Caco-2 (cell line): ENCODE data around the gene ADAMTS4. TPM values are rescaled to one million over a fixed set of nuclear protein-coding genes. Genes with fewer than 3 reads are reported as not detected.

Experiments
- BruUV-seq: library from RNA; stranded (reverse); fragments of 400-500 nt; replicated peaks from 2 replicates; lab custom pipeline; 2021; lab: Mats Ljungman, UMichigan
- CTCF ChIA-PET: fragments of 300-600 bp; sonication (Branson Sonifier 250); formaldehyde crosslinking; loops from one replicate; lab custom pipeline; 2022; ENCODE audit warnings: antibody characterized with exemption; lab: Charles Lee
- POLR2A ChIA-PET: fragments of 300-600 bp; sonication (Branson Sonifier 250); formaldehyde crosslinking; loops from one replicate; lab custom pipeline; 2022; ENCODE audit warnings: antibody characterized with exemption; lab: Charles Lee
- DNase-seq, 2 experiments: peaks; one replicate each; pipeline versions ENCODE4 v3.0.0 to v3.0.0-alpha.2; 2020 to 2022
- H3K27me3 ChIP-seq: replicated peaks from 2 replicates; pipeline ENCODE4 v1.6.0; 2011; ENCODE audit warnings: low read length; ENCODE audit not compliant: control insufficient read depth, insufficient read depth
- H3K36me3 ChIP-seq: 2 replicates; pipeline ENCODE4 v1.5.1; 2011; ENCODE audit warnings: low read length; ENCODE audit not compliant: control insufficient read depth, insufficient read depth
- H3K4me1 ChIP-seq: fragments of 250-450 bp; sonication (Bioruptor Pico); 2 replicates; pipeline ENCODE4 v1.5.1; 2020; ENCODE audit warnings: mild to moderate bottlenecking
- H3K4me3 ChIP-seq: 2 replicates; pipeline ENCODE4 v1.5.1; 2011; ENCODE audit warnings: low read depth, mild to moderate bottlenecking, control low read depth, low read length
- H3K9me3 ChIP-seq: fragments of 250-450 bp; sonication (Bioruptor Pico); 2 replicates; pipeline ENCODE4 v1.5.1; 2020; ENCODE audit warnings: mild to moderate bottlenecking, moderate library complexity
- H3K27ac Mint-ChIP-seq: one replicate; pipeline ENCODE4 v1.8.0; 2022; ENCODE audit warnings: mixed read lengths; ENCODE audit not compliant: unreplicated experiment
- H3K27me3 Mint-ChIP-seq: one replicate; pipeline ENCODE4 v1.8.0; 2022; ENCODE audit warnings: mixed read lengths; ENCODE audit not compliant: insufficient read depth, unreplicated experiment
- H3K36me3 Mint-ChIP-seq: one replicate; pipeline ENCODE4 v1.8.0; 2022; ENCODE audit warnings: mild to moderate bottlenecking, mixed read lengths; ENCODE audit not compliant: insufficient read depth, unreplicated experiment
- H3K4me1 Mint-ChIP-seq: one replicate; pipeline ENCODE4 v1.8.0; 2022; ENCODE audit warnings: low read depth, mixed read lengths; ENCODE audit not compliant: unreplicated experiment
- H3K4me3 Mint-ChIP-seq: one replicate; pipeline ENCODE4 v1.8.0; 2022; ENCODE audit warnings: mild to moderate bottlenecking, moderate library complexity, mixed read lengths; ENCODE audit not compliant: unreplicated experiment
- H3K9me3 Mint-ChIP-seq: one replicate; pipeline ENCODE4 v1.8.0; 2022; ENCODE audit warnings: mixed read lengths; ENCODE audit not compliant: unreplicated experiment
- CTCF ChIP-seq, 2 experiments: fragments of 200-600 bp in 1 of 2; IDR thresholded peaks; 1 replicate in 1 of 2; 2 replicates in 1 of 2; pipeline versions ENCODE4 v1.5.1 to v1.8.0; 2011 to 2022; ENCODE audit warnings: antibody characterized with exemption in 1 of 2, control low read depth in 1 of 2, inconsistent platforms in 1 of 2, low read depth in 1 of 2, low read length in 1 of 2, mild to moderate bottlenecking in 1 of 2, moderate library complexity in 1 of 2; ENCODE audit not compliant: insufficient read depth in 1 of 2, severe bottlenecking in 1 of 2, unreplicated experiment in 1 of 2
- intact Hi-C: fragments of 100-400 bp; cut with micrococcal nuclease; formaldehyde crosslinking; loops from one replicate; pipeline ENCODE4 v1.10.0; 2022; ENCODE audit not compliant: unreplicated experiment
- total RNA-seq: library from RNA; stranded (reverse); gene quantifications from 2 replicates; pipeline ENCODE4 v1.2.3, GENCODE V29; 2022

ADAMTS4 gene
- total RNA-seq, 1 experiment from 2014 or later, result 0.32 TPM

GRCh38 chr1:161175771-161176453 is 22.9 kb downstream of the ADAMTS4 start:
- H3K4me1 ChIP-seq, result peaks cover 4% of the 10 kb centered on the region
- CTCF ChIA-PET, result interaction anchor here (1.4 kb wide), 1 partner anchor 10 kb away, joined by 22 read pairs; the partner anchor contains the start of gene PPOX
- H3K27me3 ChIP-seq, result no peaks in the 10 kb centered on the region
- peaks cover 43% of the 10 kb centered on the region for H3K36me3 Mint-ChIP-seq
- intact Hi-C loops, result loop anchor here (5.0 kb wide), 1 partner anchor 59 kb away; the partner anchor contains the start of genes NIT1 and PFDN2
- H3K36me3 ChIP-seq, result peaks cover 6% of the 10 kb centered on the region
- no TSS peak for BruUV-seq
- no peaks in the 10 kb centered on the region for H3K27me3 Mint-ChIP-seq
- no peak for TF ChIP-seq CTCF (IDR thresholded peaks at IDR 0.05; ENCODE audit: insufficient read depth in 1 of 2, low read depth in 1 of 2, low read length in 1 of 2, severe bottlenecking in 1 of 2, unreplicated experiment in 1 of 2)
- peak overlapping the region; percentile 85 for H3K4me3 Mint-ChIP-seq
- POLR2A ChIA-PET, result interaction anchor here (2.4 kb wide), 1 partner anchor 10 kb away, joined by 25 read pairs; the partner anchor contains the start of gene PPOX
- no peaks in the 10 kb centered on the region for H3K9me3 ChIP-seq
- H3K9me3 Mint-ChIP-seq, result no peaks in the 10 kb centered on the region
- DNase-seq, result no peak
- H3K4me3 ChIP-seq, result no peak overlapping the region
- peaks cover 14% of the 10 kb centered on the region for H3K4me1 Mint-ChIP-seq
- H3K27ac Mint-ChIP-seq, result peak overlapping the region; percentile 96

GRCh38 chr1:161174911-161175310 is 23.9 kb downstream of the ADAMTS4 start:
- Histone ChIP-seq H3K9me3 (no peaks in the 10 kb centered on the region), H3K36me3 (peaks cover 6% of the 10 kb centered on the region), H3K27me3 (no peaks in the 10 kb centered on the region), H3K4me1 (peaks cover 4% of the 10 kb centered on the region), H3K4me3 (no peak overlapping the region)
- no peak overlapping the region for H3K27ac Mint-ChIP-seq
- TF ChIP-seq CTCF (IDR thresholded peaks at IDR 0.05; ENCODE audit: insufficient read depth in 1 of 2, low read depth in 1 of 2, low read length in 1 of 2, severe bottlenecking in 1 of 2, unreplicated experiment in 1 of 2), result no peak
- peaks cover 47% of the 10 kb centered on the region for H3K36me3 Mint-ChIP-seq
- H3K9me3 Mint-ChIP-seq, result no peaks in the 10 kb centered on the region
- DNase-seq, result no peak
- CTCF ChIA-PET, result no interaction called here
- no peaks in the 10 kb centered on the region for H3K27me3 Mint-ChIP-seq
- POLR2A ChIA-PET, result no interaction called here
- no peak overlapping the region for H3K4me3 Mint-ChIP-seq
- intact Hi-C loops, result loop anchor here (5.0 kb wide), 1 partner anchor 58 kb away; the partner anchor contains the start of genes NIT1 and PFDN2
- BruUV-seq, result no TSS peak
- peaks cover 14% of the 10 kb centered on the region for H3K4me1 Mint-ChIP-seq

- DNase-seq, result no peak
- Mint-ChIP-seq H3K27me3 (no peaks in the 10 kb centered on the region), H3K9me3 (no peaks in the 10 kb centered on the region), H3K27ac (no peak overlapping the region), H3K36me3 (peaks cover 52% of the 10 kb centered on the region), H3K4me3 (no peak overlapping the region), H3K4me1 (peaks cover 14% of the 10 kb centered on the region)
- peaks cover 4% of the 10 kb centered on the region for H3K4me1 ChIP-seq
- no TSS peak for BruUV-seq
- peaks cover 6% of the 10 kb centered on the region for H3K36me3 ChIP-seq
- intact Hi-C loops, result no loop called here
- no peak overlapping the region for H3K4me3 ChIP-seq
- ChIA-PET POLR2A (no interaction called here), CTCF (no interaction called here)
- H3K27me3 ChIP-seq, result no peaks in the 10 kb centered on the region
- no peak for TF ChIP-seq CTCF (IDR thresholded peaks at IDR 0.05; ENCODE audit: insufficient read depth in 1 of 2, low read depth in 1 of 2, low read length in 1 of 2, severe bottlenecking in 1 of 2, unreplicated experiment in 1 of 2)
- no peaks in the 10 kb centered on the region for H3K9me3 ChIP-seq
Observed at GRCh38 chr1:161173711-161174110, 25.1 kb downstream of the ADAMTS4 start.
